Liver (tissue), 9 donors: ENCODE results near the gene PSENEN. TPM values are rescaled to one million over a fixed set of nuclear protein-coding genes. Genes with fewer than 3 reads are reported as not detected.

Experiments
- DNase-seq: peaks from one replicate; pipeline ENCODE4 v3.0.0-alpha.2; 2017; ENCODE audit warnings: low spot score
- H3K27ac ChIP-seq, 2 donors: one replicate each; pipeline ENCODE4 v1.7.0; 2013; ENCODE audit warnings: inconsistent platforms in 2 of 2, low read length in 2 of 2, control low read depth in 1 of 2, low read depth in 1 of 2, mild to moderate bottlenecking in 1 of 2
- H3K27me3 ChIP-seq, 4 donors: one replicate each; pipeline versions ENCODE4 v1.6.1 to v1.7.0; 2013; ENCODE audit warnings: low read length in 3 of 4, inconsistent platforms in 1 of 4, mild to moderate bottlenecking in 1 of 4, moderate library complexity in 1 of 4; ENCODE audit not compliant: control insufficient read depth in 4 of 4, insufficient read depth in 4 of 4
- H3K36me3 ChIP-seq, 4 donors: one replicate each; pipeline versions ENCODE4 v1.6.1 to v1.7.0; 2013; ENCODE audit warnings: low read length in 3 of 4, mild to moderate bottlenecking in 3 of 4, low read depth in 1 of 4, moderate library complexity in 1 of 4; ENCODE audit not compliant: control insufficient read depth in 4 of 4, insufficient read depth in 3 of 4
- H3K4me1 ChIP-seq, 4 donors: one replicate each; pipeline versions ENCODE4 v1.6.1 to v1.7.0; 2013; ENCODE audit warnings: low read length in 3 of 4, mild to moderate bottlenecking in 3 of 4, moderate library complexity in 1 of 4; ENCODE audit not compliant: control insufficient read depth in 4 of 4, insufficient read depth in 4 of 4
- H3K4me3 ChIP-seq, 3 donors: one replicate each; pipeline versions ENCODE4 v1.6.1 to v1.7.0; 2013; ENCODE audit warnings: low read length in 3 of 3, control low read depth in 1 of 3, low read depth in 1 of 3, mild to moderate bottlenecking in 1 of 3
- H3K9ac ChIP-seq, 2 donors: one replicate each; pipeline ENCODE4 v1.7.0; 2013; ENCODE audit warnings: low read length in 2 of 2, mild to moderate bottlenecking in 2 of 2, moderate library complexity in 2 of 2, control low read depth in 1 of 2, low read depth in 1 of 2
- H3K9me3 ChIP-seq, 4 donors: one replicate each; pipeline versions ENCODE4 v1.6.1 to v1.7.0; 2013; ENCODE audit warnings: low read length in 3 of 4; ENCODE audit not compliant: control insufficient read depth in 4 of 4
- EGR1 ChIP-seq, 2 donors: IDR thresholded peaks; 2 replicates each; pipeline ENCODE4 v1.6.1; 2016 to 2018; ENCODE audit warnings: antibody characterized with exemption in 2 of 2, low read depth in 2 of 2
- FOXA1 ChIP-seq: IDR thresholded peaks from 2 replicates; pipeline ENCODE4 v1.6.1; 2016; ENCODE audit warnings: antibody characterized with exemption
- FOXA2 ChIP-seq: IDR thresholded peaks from 2 replicates; pipeline ENCODE4 v1.6.1; 2016; ENCODE audit warnings: antibody characterized with exemption
- GABPA ChIP-seq, 2 donors: IDR thresholded peaks in 1 of 2; conservative IDR thresholded peaks in 1 of 2; 2 replicates each; pipeline ENCODE4 v1.6.1; 2016; ENCODE audit warnings: antibody characterized with exemption in 2 of 2, mild to moderate bottlenecking in 1 of 2, moderate library complexity in 1 of 2
- HNF4A ChIP-seq, 2 donors: conservative IDR thresholded peaks; 2 replicates each; pipeline ENCODE4 v1.6.1; 2016; ENCODE audit warnings: antibody characterized with exemption in 2 of 2, mild to moderate bottlenecking in 2 of 2
- JUND ChIP-seq, 2 donors: IDR thresholded peaks; 2 replicates each; pipeline ENCODE4 v1.6.1; 2016; ENCODE audit warnings: antibody characterized with exemption in 2 of 2
- NR2F2 ChIP-seq: IDR thresholded peaks from 2 replicates; pipeline ENCODE4 v1.6.1; 2016; ENCODE audit warnings: antibody characterized with exemption
- RXRA ChIP-seq, 2 donors: IDR thresholded peaks; 2 replicates each; pipeline ENCODE4 v1.6.1; 2017 to 2018; ENCODE audit warnings: antibody characterized with exemption in 2 of 2, mild to moderate bottlenecking in 1 of 2
- SP1 ChIP-seq: IDR thresholded peaks from 2 replicates; pipeline ENCODE4 v1.6.1; 2018; ENCODE audit warnings: antibody characterized with exemption, mild to moderate bottlenecking
- TAF1 ChIP-seq: conservative IDR thresholded peaks from 2 replicates; pipeline ENCODE4 v1.6.1; 2016; ENCODE audit warnings: antibody characterized with exemption, mild to moderate bottlenecking
- YY1 ChIP-seq: IDR thresholded peaks from 2 replicates; pipeline ENCODE4 v1.6.1; 2016; ENCODE audit warnings: antibody characterized with exemption, mild to moderate bottlenecking
- WGBS: extraction: QIAGEN DNeasy Blood & Tissue Kit; methylation state at CpG from one replicate; pipeline ENCODE4 v1.1.7; 2013; 5-methylcytosine and 5-hydroxymethylcytosine counted together
- polyA plus RNA-seq, 2 donors: library from polyadenylated mRNA; stranded (reverse) in 1 of 2; unstranded in 1 of 2; fragments of 200-250 nt in 1 of 2; fragments of >200 nt in 1 of 2; fragmentation: Nextera tagmentation in 1 of 2; extraction: Ambion mirVana in 1 of 2; gene quantifications; one replicate each; pipeline versions ENCODE4 v1.2.1 to v1.2.3, GENCODE V29; 2013 to 2015
- total RNA-seq, 2 donors: library from RNA; depleted of rRNA; stranded (reverse); fragments of >200 nt; gene quantifications; one replicate each; pipeline ENCODE4 v1.2.3, GENCODE V29; 2014
- TF ChIP-seq, protein P1 (sequence below): IDR thresholded peaks from 2 replicates; pipeline ENCODE4 v1.6.1; 2016; ENCODE audit warnings: antibody characterized with exemption
- TF ChIP-seq, protein P2 (sequence below): IDR thresholded peaks from 2 replicates; pipeline ENCODE4 v1.6.1; 2016; ENCODE audit warnings: antibody characterized with exemption, mild to moderate bottlenecking
- TF ChIP-seq, protein P3 (sequence below): fragments of 150-350 bp; IDR thresholded peaks from 2 replicates; pipeline ENCODE4 v1.5.1; 2017; ENCODE audit warnings: improper control_type of control experiment, low read depth, low read length; ENCODE audit not compliant: missing input control
- TF ChIP-seq, protein P4 (sequence below): IDR thresholded peaks from 2 replicates; pipeline ENCODE4 v1.6.1; 2016; ENCODE audit warnings: antibody characterized with exemption
- TF ChIP-seq, protein P5 (sequence below): IDR thresholded peaks from 2 replicates; pipeline ENCODE4 v1.6.1; 2016; ENCODE audit warnings: antibody characterized with exemption
- donor health status: healthy.
- donor health status: healthy.
- donor health status: healthy.
- donor health status: healthy.
- donor health status: healthy.

The PSENEN gene
- total and polyA plus RNA-seq, 4 donors, result 7.4 to 58.1 (median 20.7) TPM

DNA sequence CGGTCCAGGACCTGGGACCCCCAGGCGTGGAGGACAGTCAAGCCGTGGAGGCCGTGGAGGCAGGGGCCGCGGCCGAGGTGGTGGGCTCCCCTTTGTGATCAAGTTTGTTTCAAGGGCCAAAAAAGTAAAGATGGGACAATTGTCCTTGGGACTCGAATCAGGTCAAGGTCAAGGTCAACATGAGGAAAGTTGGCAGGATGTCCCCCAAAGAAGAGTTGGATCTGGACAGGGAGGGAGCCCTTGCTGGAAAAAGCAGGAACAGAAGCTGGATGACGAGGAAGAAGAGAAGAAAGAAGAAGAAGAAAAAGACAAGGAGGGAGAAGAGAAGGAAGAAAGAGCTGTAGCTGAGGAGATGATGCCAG is 25.3 kb upstream of the PSENEN start:
- Histone ChIP-seq H3K9me3 (no peaks in the 10 kb centered on the region), H3K36me3 (peaks cover 25 to 41% (median 33%) of the 10 kb centered on the region in 4 donors), H3K4me3 (no peak overlapping the region), H3K27ac (no peak overlapping the region), H3K27me3 (no peaks in the 10 kb centered on the region), H3K4me1 (peaks cover 12 to 34% (median 25%) of the 10 kb centered on the region in 4 donors), H3K9ac (no peak overlapping the region)
- WGBS, result 88% methylated on average over 9 of the region's 9 CpGs
- no peak for DNase-seq
- TF ChIP-seq FOXA1 (no peak), YY1 (no peak), EGR1 (IDR thresholded peaks at IDR 0.05; ENCODE audit: low read depth in 2 of 2) (no peak)
- TF ChIP-seq, protein P1, sequence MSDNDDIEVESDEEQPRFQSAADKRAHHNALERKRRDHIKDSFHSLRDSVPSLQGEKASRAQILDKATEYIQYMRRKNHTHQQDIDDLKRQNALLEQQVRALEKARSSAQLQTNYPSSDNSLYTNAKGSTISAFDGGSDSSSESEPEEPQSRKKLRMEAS, result no peak

DNA sequence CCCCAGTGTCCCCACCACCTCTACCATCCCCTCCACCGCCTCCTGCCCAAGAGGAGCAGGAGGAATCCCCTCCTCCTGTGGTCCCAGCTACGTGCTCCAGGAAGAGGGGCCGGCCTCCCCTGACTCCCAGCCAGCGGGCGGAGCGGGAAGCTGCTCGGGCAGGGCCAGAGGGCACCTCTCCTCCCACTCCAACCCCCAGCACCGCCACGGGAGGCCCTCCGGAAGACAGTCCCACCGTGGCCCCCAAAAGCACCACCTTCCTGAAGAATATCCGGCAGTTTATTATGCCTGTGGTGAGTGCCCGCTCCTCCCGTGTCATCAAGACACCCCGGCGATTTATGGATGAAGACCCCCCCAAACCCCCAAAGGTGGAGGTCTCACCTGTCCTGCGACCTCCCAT is 24.8 kb upstream of the PSENEN start:
- no peak overlapping the region for H3K9ac ChIP-seq
- no peaks in the 10 kb centered on the region for H3K27me3 ChIP-seq
- TF ChIP-seq GABPA (IDR thresholded peaks at IDR 0.05 in 1 of 2, conservative IDR thresholded peaks at IDR 0.05 in 1 of 2), result no peak
- no peak for TF ChIP-seq NR2F2
- TF ChIP-seq, protein P2, sequence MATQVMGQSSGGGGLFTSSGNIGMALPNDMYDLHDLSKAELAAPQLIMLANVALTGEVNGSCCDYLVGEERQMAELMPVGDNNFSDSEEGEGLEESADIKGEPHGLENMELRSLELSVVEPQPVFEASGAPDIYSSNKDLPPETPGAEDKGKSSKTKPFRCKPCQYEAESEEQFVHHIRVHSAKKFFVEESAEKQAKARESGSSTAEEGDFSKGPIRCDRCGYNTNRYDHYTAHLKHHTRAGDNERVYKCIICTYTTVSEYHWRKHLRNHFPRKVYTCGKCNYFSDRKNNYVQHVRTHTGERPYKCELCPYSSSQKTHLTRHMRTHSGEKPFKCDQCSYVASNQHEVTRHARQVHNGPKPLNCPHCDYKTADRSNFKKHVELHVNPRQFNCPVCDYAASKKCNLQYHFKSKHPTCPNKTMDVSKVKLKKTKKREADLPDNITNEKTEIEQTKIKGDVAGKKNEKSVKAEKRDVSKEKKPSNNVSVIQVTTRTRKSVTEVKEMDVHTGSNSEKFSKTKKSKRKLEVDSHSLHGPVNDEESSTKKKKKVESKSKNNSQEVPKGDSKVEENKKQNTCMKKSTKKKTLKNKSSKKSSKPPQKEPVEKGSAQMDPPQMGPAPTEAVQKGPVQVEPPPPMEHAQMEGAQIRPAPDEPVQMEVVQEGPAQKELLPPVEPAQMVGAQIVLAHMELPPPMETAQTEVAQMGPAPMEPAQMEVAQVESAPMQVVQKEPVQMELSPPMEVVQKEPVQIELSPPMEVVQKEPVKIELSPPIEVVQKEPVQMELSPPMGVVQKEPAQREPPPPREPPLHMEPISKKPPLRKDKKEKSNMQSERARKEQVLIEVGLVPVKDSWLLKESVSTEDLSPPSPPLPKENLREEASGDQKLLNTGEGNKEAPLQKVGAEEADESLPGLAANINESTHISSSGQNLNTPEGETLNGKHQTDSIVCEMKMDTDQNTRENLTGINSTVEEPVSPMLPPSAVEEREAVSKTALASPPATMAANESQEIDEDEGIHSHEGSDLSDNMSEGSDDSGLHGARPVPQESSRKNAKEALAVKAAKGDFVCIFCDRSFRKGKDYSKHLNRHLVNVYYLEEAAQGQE, result no peak
- TF ChIP-seq, protein P3, sequence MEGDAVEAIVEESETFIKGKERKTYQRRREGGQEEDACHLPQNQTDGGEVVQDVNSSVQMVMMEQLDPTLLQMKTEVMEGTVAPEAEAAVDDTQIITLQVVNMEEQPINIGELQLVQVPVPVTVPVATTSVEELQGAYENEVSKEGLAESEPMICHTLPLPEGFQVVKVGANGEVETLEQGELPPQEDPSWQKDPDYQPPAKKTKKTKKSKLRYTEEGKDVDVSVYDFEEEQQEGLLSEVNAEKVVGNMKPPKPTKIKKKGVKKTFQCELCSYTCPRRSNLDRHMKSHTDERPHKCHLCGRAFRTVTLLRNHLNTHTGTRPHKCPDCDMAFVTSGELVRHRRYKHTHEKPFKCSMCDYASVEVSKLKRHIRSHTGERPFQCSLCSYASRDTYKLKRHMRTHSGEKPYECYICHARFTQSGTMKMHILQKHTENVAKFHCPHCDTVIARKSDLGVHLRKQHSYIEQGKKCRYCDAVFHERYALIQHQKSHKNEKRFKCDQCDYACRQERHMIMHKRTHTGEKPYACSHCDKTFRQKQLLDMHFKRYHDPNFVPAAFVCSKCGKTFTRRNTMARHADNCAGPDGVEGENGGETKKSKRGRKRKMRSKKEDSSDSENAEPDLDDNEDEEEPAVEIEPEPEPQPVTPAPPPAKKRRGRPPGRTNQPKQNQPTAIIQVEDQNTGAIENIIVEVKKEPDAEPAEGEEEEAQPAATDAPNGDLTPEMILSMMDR, result no peak
- no peak for TF ChIP-seq FOXA1
- TF ChIP-seq, protein P4, sequence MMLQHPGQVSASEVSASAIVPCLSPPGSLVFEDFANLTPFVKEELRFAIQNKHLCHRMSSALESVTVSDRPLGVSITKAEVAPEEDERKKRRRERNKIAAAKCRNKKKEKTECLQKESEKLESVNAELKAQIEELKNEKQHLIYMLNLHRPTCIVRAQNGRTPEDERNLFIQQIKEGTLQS, result no peak
- TF ChIP-seq, protein P1, result no peak
- TF ChIP-seq TAF1, result no peak
- TF ChIP-seq YY1, result no peak
- TF ChIP-seq FOXA2, result no peak
- no peak for DNase-seq
- no peak overlapping the region for H3K27ac ChIP-seq
- peaks cover 30 to 46% (median 37%) of the 10 kb centered on the region in 4 donors for H3K36me3 ChIP-seq
- no peak overlapping the region for H3K4me3 ChIP-seq
- 91% methylated on average over 17 of the region's 17 CpGs for WGBS
- H3K9me3 ChIP-seq, result no peaks in the 10 kb centered on the region
- H3K4me1 ChIP-seq, result peaks cover 11 to 29% (median 23%) of the 10 kb centered on the region in 4 donors

DNA sequence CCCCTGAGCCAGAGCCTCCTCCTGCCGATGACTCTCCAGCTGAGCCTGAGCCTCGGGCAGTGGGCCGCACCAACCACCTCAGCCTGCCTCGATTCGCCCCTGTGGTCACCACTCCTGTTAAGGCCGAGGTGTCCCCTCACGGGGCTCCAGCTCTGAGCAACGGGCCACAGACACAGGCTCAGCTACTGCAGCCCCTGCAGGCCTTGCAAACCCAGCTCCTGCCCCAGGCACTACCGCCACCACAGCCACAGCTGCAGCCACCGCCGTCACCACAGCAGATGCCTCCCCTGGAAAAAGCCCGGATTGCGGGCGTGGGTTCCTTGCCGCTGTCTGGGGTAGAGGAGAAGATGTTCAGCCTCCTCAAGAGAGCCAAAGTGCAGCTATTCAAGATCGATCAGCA is 24.1 kb upstream of the PSENEN start:
- Histone ChIP-seq H3K27ac (no peak overlapping the region), H3K36me3 (peaks cover 37 to 54% (median 44%) of the 10 kb centered on the region in 4 donors), H3K4me1 (peaks cover 7 to 22% (median 17%) of the 10 kb centered on the region in 4 donors), H3K9me3 (no peaks in the 10 kb centered on the region), H3K4me3 (no peak overlapping the region), H3K27me3 (no peaks in the 10 kb centered on the region), H3K9ac (no peak overlapping the region)
- DNase-seq, result no peak
- 94% methylated on average over 16 of the region's 16 CpGs for WGBS
- TF ChIP-seq, protein P4, result no peak
- TF ChIP-seq YY1 (no peak), HNF4A (conservative IDR thresholded peaks at IDR 0.05) (no peak), RXRA (IDR thresholded peaks at IDR 0.05) (no peak), SP1 (no peak), JUND (IDR thresholded peaks at IDR 0.05) (no peak), FOXA2 (no peak), GABPA (IDR thresholded peaks at IDR 0.05 in 1 of 2, conservative IDR thresholded peaks at IDR 0.05 in 1 of 2) (no peak)
- TF ChIP-seq, protein P5, sequence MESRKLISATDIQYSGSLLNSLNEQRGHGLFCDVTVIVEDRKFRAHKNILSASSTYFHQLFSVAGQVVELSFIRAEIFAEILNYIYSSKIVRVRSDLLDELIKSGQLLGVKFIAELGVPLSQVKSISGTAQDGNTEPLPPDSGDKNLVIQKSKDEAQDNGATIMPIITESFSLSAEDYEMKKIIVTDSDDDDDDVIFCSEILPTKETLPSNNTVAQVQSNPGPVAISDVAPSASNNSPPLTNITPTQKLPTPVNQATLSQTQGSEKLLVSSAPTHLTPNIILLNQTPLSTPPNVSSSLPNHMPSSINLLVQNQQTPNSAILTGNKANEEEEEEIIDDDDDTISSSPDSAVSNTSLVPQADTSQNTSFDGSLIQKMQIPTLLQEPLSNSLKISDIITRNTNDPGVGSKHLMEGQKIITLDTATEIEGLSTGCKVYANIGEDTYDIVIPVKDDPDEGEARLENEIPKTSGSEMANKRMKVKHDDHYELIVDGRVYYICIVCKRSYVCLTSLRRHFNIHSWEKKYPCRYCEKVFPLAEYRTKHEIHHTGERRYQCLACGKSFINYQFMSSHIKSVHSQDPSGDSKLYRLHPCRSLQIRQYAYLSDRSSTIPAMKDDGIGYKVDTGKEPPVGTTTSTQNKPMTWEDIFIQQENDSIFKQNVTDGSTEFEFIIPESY, result no peak
- TF ChIP-seq, protein P3, result no peak
- TF ChIP-seq, protein P1, result no peak
